NCI-H345 treated with DMSO at 0.1 percent for 48 hours (cell line): Measurements from ENCODE around the gene MFSD1.

ENCODE experiments used
- DNase-seq: peaks from one replicate; lab custom pipeline; 2025; ENCODE audit not compliant: unreplicated experiment; lab: John Stamatoyannopoulos, UW

MFSD1 gene

DNA sequence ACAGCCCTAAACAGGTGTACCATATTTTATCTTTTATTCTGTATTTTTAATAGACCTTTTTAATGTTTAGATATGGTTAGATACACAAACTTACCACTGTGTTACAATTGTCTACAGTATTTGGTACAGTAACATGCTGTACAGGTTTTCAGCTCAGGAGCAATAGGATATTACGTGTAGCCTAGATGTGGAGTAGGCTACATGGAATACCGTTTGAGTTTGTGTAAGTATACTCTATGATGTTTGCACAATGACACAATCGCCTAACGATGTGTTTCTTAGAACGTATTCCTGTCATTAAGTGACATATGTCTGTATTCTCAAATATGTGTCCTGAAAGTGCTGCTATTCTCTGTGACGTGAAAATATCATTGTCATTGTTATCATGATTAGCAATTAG is 62.6 kb downstream of the MFSD1 start:
- DNase-seq: no peak

DNA sequence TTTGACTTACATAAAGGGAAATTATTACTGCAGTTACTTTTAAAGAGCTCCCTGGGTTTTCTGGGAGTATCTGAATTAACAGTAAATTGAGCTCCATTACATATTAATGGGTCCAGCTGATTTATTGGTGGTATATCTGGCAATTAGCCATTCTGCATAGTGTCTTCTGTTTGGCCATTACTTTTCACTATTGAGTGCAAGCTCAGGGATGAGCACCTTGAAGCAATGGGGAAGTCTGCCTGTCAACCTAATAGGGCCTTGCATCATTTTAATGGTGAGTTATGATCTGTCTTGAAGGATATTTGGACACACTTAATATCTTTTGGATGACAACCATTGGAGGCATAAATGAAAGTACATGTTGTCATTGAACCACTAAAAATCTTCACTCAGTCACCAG is 73.8 kb downstream of the MFSD1 start:
- no peak for DNase-seq
